ENCODE results near the gene MLST8. TPM values are rescaled to one million over a fixed set of nuclear protein-coding genes. Genes with fewer than 3 reads are reported as not detected.

The MLST8 gene
- total RNA-seq, 1 experiment from 2014 or later, result 53.1 TPM

- Histone ChIP-seq H3K27me3 (replicated peaks; ENCODE audit: control insufficient read depth, insufficient read depth, low read length) (no peaks in the 10 kb centered on the region), H3K4me1 (no peaks in the 10 kb centered on the region), H3K36me3 (ENCODE audit: control insufficient read depth, insufficient read depth, low read length) (no peaks in the 10 kb centered on the region), H3K9me3 (no peaks in the 10 kb centered on the region), H3K4me3 (ENCODE audit: low read depth, low read length) (no peak overlapping the region)
- no TSS peak for BruUV-seq (replicated peaks)
- H3K4me1 Mint-ChIP-seq (ENCODE audit: low read depth, unreplicated experiment), result peaks cover 6% of the 10 kb centered on the region
- intact Hi-C loops (cut with micrococcal nuclease; ENCODE audit: unreplicated experiment), result no loop called here
- no peaks in the 10 kb centered on the region for H3K27me3 Mint-ChIP-seq (ENCODE audit: insufficient read depth, unreplicated experiment)
- no peaks in the 10 kb centered on the region for H3K9me3 Mint-ChIP-seq (ENCODE audit: unreplicated experiment)
- TF ChIP-seq CTCF (IDR thresholded peaks at IDR 0.05; ENCODE audit: insufficient read depth in 1 of 2, low read depth in 1 of 2, low read length in 1 of 2, severe bottlenecking in 1 of 2, unreplicated experiment in 1 of 2), result no peak
- H3K27ac Mint-ChIP-seq (ENCODE audit: unreplicated experiment), result peak overlapping the region; percentile 32
- no peak for DNase-seq
- no peak overlapping the region for H3K4me3 Mint-ChIP-seq (ENCODE audit: unreplicated experiment)
- CTCF ChIA-PET, result no interaction called here
- peaks cover 22% of the 10 kb centered on the region for H3K36me3 Mint-ChIP-seq (ENCODE audit: insufficient read depth, unreplicated experiment)
- POLR2A ChIA-PET, result no interaction called here
Measured at GRCh38 chr16:2181952-2182351, 23.3 kb upstream of the MLST8 start.

- no peaks in the 10 kb centered on the region for H3K4me1 ChIP-seq
- no peak overlapping the region for H3K4me3 Mint-ChIP-seq (ENCODE audit: unreplicated experiment)
- no peak overlapping the region for H3K4me3 ChIP-seq (ENCODE audit: low read depth, low read length)
- peaks cover 6% of the 10 kb centered on the region for H3K4me1 Mint-ChIP-seq (ENCODE audit: low read depth, unreplicated experiment)
- no peaks in the 10 kb centered on the region for H3K27me3 ChIP-seq (replicated peaks; ENCODE audit: control insufficient read depth, insufficient read depth, low read length)
- no peaks in the 10 kb centered on the region for H3K9me3 Mint-ChIP-seq (ENCODE audit: unreplicated experiment)
- ChIA-PET CTCF (no interaction called here), POLR2A (no interaction called here)
- no peak for TF ChIP-seq CTCF (IDR thresholded peaks at IDR 0.05; ENCODE audit: insufficient read depth in 1 of 2, low read depth in 1 of 2, low read length in 1 of 2, severe bottlenecking in 1 of 2, unreplicated experiment in 1 of 2)
- no peak overlapping the region for H3K27ac Mint-ChIP-seq (ENCODE audit: unreplicated experiment)
- intact Hi-C loops (cut with micrococcal nuclease; ENCODE audit: unreplicated experiment), result no loop called here
- DNase-seq, result no peak
- H3K36me3 ChIP-seq (ENCODE audit: control insufficient read depth, insufficient read depth, low read length), result no peaks in the 10 kb centered on the region
- H3K9me3 ChIP-seq, result no peaks in the 10 kb centered on the region
- no peaks in the 10 kb centered on the region for H3K27me3 Mint-ChIP-seq (ENCODE audit: insufficient read depth, unreplicated experiment)
- no TSS peak for BruUV-seq (replicated peaks)
- peaks cover 14% of the 10 kb centered on the region for H3K36me3 Mint-ChIP-seq (ENCODE audit: insufficient read depth, unreplicated experiment)
Measured at GRCh38 chr16:2183671-2184070, 21.6 kb upstream of the MLST8 start.

GRCh38 chr16:2184346-2184745 lies 20.9 kb upstream of the MLST8 start:
- Mint-ChIP-seq H3K4me1 (ENCODE audit: low read depth, unreplicated experiment) (peaks cover 6% of the 10 kb centered on the region), H3K36me3 (ENCODE audit: insufficient read depth, unreplicated experiment) (peaks cover 14% of the 10 kb centered on the region), H3K27me3 (ENCODE audit: insufficient read depth, unreplicated experiment) (no peaks in the 10 kb centered on the region), H3K4me3 (ENCODE audit: unreplicated experiment) (no peak overlapping the region), H3K27ac (ENCODE audit: unreplicated experiment) (no peak overlapping the region), H3K9me3 (ENCODE audit: unreplicated experiment) (no peaks in the 10 kb centered on the region)
- no peak for DNase-seq
- ChIA-PET CTCF (no interaction called here), POLR2A (no interaction called here)
- no peak overlapping the region for H3K4me3 ChIP-seq (ENCODE audit: low read depth, low read length)
- TF ChIP-seq CTCF (IDR thresholded peaks at IDR 0.05; ENCODE audit: insufficient read depth in 1 of 2, low read depth in 1 of 2, low read length in 1 of 2, severe bottlenecking in 1 of 2, unreplicated experiment in 1 of 2), result no peak
- H3K9me3 ChIP-seq, result no peaks in the 10 kb centered on the region
- no peaks in the 10 kb centered on the region for H3K4me1 ChIP-seq
- no TSS peak for BruUV-seq (replicated peaks)
- no peaks in the 10 kb centered on the region for H3K36me3 ChIP-seq (ENCODE audit: control insufficient read depth, insufficient read depth, low read length)
- intact Hi-C loops (cut with micrococcal nuclease; ENCODE audit: unreplicated experiment), result no loop called here
- no peaks in the 10 kb centered on the region for H3K27me3 ChIP-seq (replicated peaks; ENCODE audit: control insufficient read depth, insufficient read depth, low read length)

Measured in Caco-2 (cell line).